GM12878 (cell line): ENCODE measurements around the gene CD63. TPM values are rescaled to one million over a fixed set of nuclear protein-coding genes. Genes with fewer than 3 reads are reported as not detected.

Experiments used
- ATAC-seq: fragments of 200-7000 bp; cut with Tn5 transposase; 3 replicates; pipeline ENCODE4 v1.9.1; 2020; ENCODE audit warnings: mild to moderate bottlenecking, moderate library complexity
- BruUV-seq: library from RNA; stranded (reverse); fragments of 400-500 nt; replicated peaks from 2 replicates; lab custom pipeline; 2021; lab: Mats Ljungman, UMichigan
- CTCF ChIA-PET: fragments of 300-600 bp; sonication (Branson Sonifier 250); formaldehyde crosslinking; extraction: SDS; loops from one replicate; lab custom pipeline; 2021; ENCODE audit warnings: inconsistent platforms; lab: Yijun Ruan, JAX
- POLR2A ChIA-PET: fragments of 350-600 bp; formaldehyde crosslinking; extraction: SDS; loops from one replicate; lab custom pipeline; 2021; ENCODE audit warnings: inconsistent platforms; lab: Charles Lee
- RAD21 ChIA-PET: fragments of 300-600 bp; sonication (Branson Sonifier 250); formaldehyde crosslinking; loops from one replicate; lab custom pipeline; 2023; ENCODE audit warnings: antibody characterized with exemption; ENCODE audit not compliant: unreplicated experiment; lab: Charles Lee
- SMC1A ChIA-PET: fragments of 300-600 bp; sonication (Branson Sonifier 250); formaldehyde crosslinking; loops from one replicate; lab custom pipeline; 2023; ENCODE audit not compliant: unreplicated experiment, uncharacterized antibody; lab: Charles Lee
- DNase-seq: peaks from one replicate; pipeline ENCODE4 v3.0.0-alpha.2; 2011; ENCODE audit warnings: low read depth, low spot score
- FAIRE-seq: peaks from 3 replicates; lab custom pipeline; 2011; peaks lifted over from hg19 to GRCh38; lab: Jason Lieb, UNC
- H2AFZ ChIP-seq: 2 replicates; pipeline ENCODE4 v1.6.0; 2011; ENCODE audit warnings: low read depth, low read length, control low read depth; ENCODE audit not compliant: control insufficient read depth
- H3K27ac ChIP-seq: 2 replicates; pipeline ENCODE4 v1.5.1; 2011; ENCODE audit warnings: control low read depth; ENCODE audit not compliant: control insufficient read depth, insufficient read depth
- H3K27me3 ChIP-seq, 2 experiments: replicated peaks in 1 of 2; 2 replicates each; pipeline versions ENCODE4 v1.6.0 to v1.6.1; 2011; ENCODE audit warnings: low read length in 1 of 2; ENCODE audit not compliant: control insufficient read depth in 2 of 2, insufficient read depth in 2 of 2
- H3K36me3 ChIP-seq, 2 experiments: 2 replicates each; pipeline ENCODE4 v1.5.1; 2011; ENCODE audit warnings: low read length in 1 of 2; ENCODE audit not compliant: control insufficient read depth in 2 of 2, insufficient read depth in 2 of 2
- H3K4me1 ChIP-seq: 2 replicates; pipeline ENCODE4 v1.6.1; 2011; ENCODE audit warnings: mild to moderate bottlenecking, low read length, moderate library complexity, mixed read lengths; ENCODE audit not compliant: control insufficient read depth, insufficient read depth
- H3K4me2 ChIP-seq: 2 replicates; pipeline ENCODE4 v1.6.0; 2011; ENCODE audit warnings: control low read depth; ENCODE audit not compliant: control insufficient read depth, insufficient read depth
- H3K4me3 ChIP-seq: fragments of 200-600 bp; sonication (generic); 2 replicates; pipeline ENCODE4 v1.5.1; 2016
- H3K79me2 ChIP-seq: 2 replicates; pipeline ENCODE4 v1.6.0; 2011; ENCODE audit warnings: low read length; ENCODE audit not compliant: control insufficient read depth, insufficient read depth
- H3K9ac ChIP-seq: 2 replicates; pipeline ENCODE4 v1.8.0; 2011; ENCODE audit warnings: low read length, control low read depth, mixed read lengths; ENCODE audit not compliant: control insufficient read depth, insufficient read depth
- H3K9me3 ChIP-seq: replicated peaks from 3 replicates; pipeline ENCODE4 v1.5.1; 2011; ENCODE audit warnings: mild to moderate bottlenecking, low read length; ENCODE audit not compliant: control insufficient read depth, insufficient read depth
- H4K20me1 ChIP-seq: 2 replicates; pipeline ENCODE4 v1.6.0; 2011; ENCODE audit not compliant: control insufficient read depth, insufficient read depth
- CEBPB ChIP-seq, 2 experiments: fragments of 150-350 bp in 1 of 2; IDR thresholded peaks; 2 replicates each; pipeline ENCODE4 v1.6.1; 2012 to 2014; ENCODE audit warnings: low read depth in 2 of 2, low read length in 2 of 2, borderline replicate concordance in 1 of 2, inconsistent platforms in 1 of 2
- CTCF ChIP-seq, 3 experiments: IDR thresholded peaks in 2 of 3; conservative IDR thresholded peaks in 1 of 3; 2 replicates each; pipeline ENCODE4 v1.5.1; 2011; ENCODE audit warnings: low read depth in 3 of 3, low read length in 3 of 3, mild to moderate bottlenecking in 3 of 3, control low read depth in 2 of 3, moderate library complexity in 2 of 3, inconsistent platforms in 1 of 3, mixed read lengths in 1 of 3; ENCODE audit not compliant: control insufficient read depth in 2 of 3, insufficient read depth in 1 of 3; ENCODE audit errors: extremely low read depth in 1 of 3
- ELK1 ChIP-seq: IDR thresholded peaks from 2 replicates; pipeline ENCODE4 v1.6.1; 2012; ENCODE audit warnings: low read depth, low read length, improper control_type of control experiment
- KAT2A ChIP-seq: conservative IDR thresholded peaks from 2 replicates; pipeline ENCODE4 v1.6.1; 2011; ENCODE audit warnings: low read depth, low read length; ENCODE audit not compliant: control insufficient read depth
- POU2F2 ChIP-seq: IDR thresholded peaks from 3 replicates; pipeline ENCODE4 v1.6.1; 2011; ENCODE audit warnings: low read depth, mild to moderate bottlenecking, low read length, borderline replicate concordance
- SMAD1 ChIP-seq: fragments of 450-650 bp; IDR thresholded peaks from 2 replicates; pipeline ENCODE4 v1.6.1; 2018; ENCODE audit warnings: mild to moderate bottlenecking, low read depth; ENCODE audit not compliant: partially characterized antibody
- SREBF2 ChIP-seq: IDR thresholded peaks from 2 replicates; pipeline ENCODE4 v1.6.1; 2012; ENCODE audit warnings: mild to moderate bottlenecking, low read length
- TBL1XR1 ChIP-seq: IDR thresholded peaks from 2 replicates; pipeline ENCODE4 v1.6.1; 2012; ENCODE audit warnings: low read depth, low read length, improper control_type of control experiment
- WRNIP1 ChIP-seq: IDR thresholded peaks from 2 replicates; pipeline ENCODE4 v1.6.1; 2011; ENCODE audit warnings: low read depth, low read length, improper control_type of control experiment, borderline replicate concordance
- ZBTB40 ChIP-seq: fragments of 450-650 bp; IDR thresholded peaks from 2 replicates; pipeline ENCODE4 v1.6.1; 2016; ENCODE audit warnings: mild to moderate bottlenecking, moderate library complexity, borderline replicate concordance
- ZNF217 ChIP-seq: fragments of 450-650 bp; IDR thresholded peaks from 2 replicates; pipeline ENCODE4 v1.6.1; 2017; ENCODE audit warnings: antibody characterized with exemption, mild to moderate bottlenecking
- WGBS: methylation state at CpG from one replicate; pipeline ENCODE4 v1.1.6; 2016; ENCODE audit warnings: low lambda C conversion rate; ENCODE audit not compliant: insufficient replicate concordance, insufficient coverage; ENCODE audit errors: missing lambda C conversion rate; 5-methylcytosine and 5-hydroxymethylcytosine counted together
- in situ Hi-C: fragments of 300-500 bp; cut with MboI; formaldehyde crosslinking; loops from 9 replicates; pipeline ENCODE4 v1.14.3; 2018; ENCODE audit warnings: mixed read lengths
- intact Hi-C: fragments of 100-400 bp; cut with micrococcal nuclease; formaldehyde crosslinking; loops from one replicate; pipeline ENCODE4 v1.14.2; 2022; ENCODE audit not compliant: unreplicated experiment
- polyA plus RNA-seq, 11 experiments: library from polyadenylated mRNA; depleted of rRNA in 4 of 11; unstranded in 6 of 11; stranded (reverse) in 5 of 11; fragments of >200 nt; fragmentation: Nextera tagmentation in 4 of 11; fragmentation: Illumina TruSeq in 1 of 11; extraction: Ambion mirVana in 4 of 11; extraction: Trizol in 1 of 11; gene quantifications; 1 replicate in 1 of 11; 2 replicates in 10 of 11; pipeline versions ENCODE4 v1.2.1 to v1.2.3, GENCODE V29; 2011 to 2016; ENCODE audit warnings: inconsistent platforms in 2 of 11, missing spikeins in 2 of 11, low read depth in 1 of 11
- total RNA-seq, 4 experiments: library from RNA; depleted of rRNA in 3 of 4; stranded (reverse); fragments of >200 nt in 3 of 4; fragmentation: Illumina TruSeq in 1 of 4; extraction: Trizol in 1 of 4; gene quantifications; 2 replicates each; pipeline versions ENCODE4 v1.2.1 to v1.2.3, GENCODE V29; 2013 to 2021

The CD63 gene
- total and polyA plus RNA-seq, 10 of the 15 experiments (the other 5 are each of a cell fraction or from before 2014, with no cell fraction given): 147 to 220 (median 183) TPM

- TF ChIP-seq ELK1: no peak
- TF ChIP-seq TBL1XR1: no peak
- no peak for TF ChIP-seq CTCF (IDR thresholded peaks at IDR 0.05 in 2 of 3, conservative IDR thresholded peaks at IDR 0.05 in 1 of 3; ENCODE audit: control insufficient read depth in 2 of 3, extremely low read depth in 1 of 3, insufficient read depth in 1 of 3, low read depth in 3 of 3, low read length in 3 of 3)
Observed at GRCh38 chr12:55777856-55778255, 49.0 kb upstream of the CD63 start (continued).

GRCh38 chr12:55771736-55772135 lies 42.9 kb upstream of the CD63 start:
- no peak overlapping the region for H3K4me2 ChIP-seq
- no TSS peak for BruUV-seq
- WGBS: 96% methylated on average over 6 of the region's 6 CpGs
- TF ChIP-seq CEBPB (IDR thresholded peaks at IDR 0.05; ENCODE audit: borderline replicate concordance in 1 of 2, low read depth in 2 of 2, low read length in 2 of 2): no peak
- TF ChIP-seq KAT2A: no peak
- no peak for TF ChIP-seq WRNIP1
- TF ChIP-seq SMAD1: no peak
- no peak for TF ChIP-seq ZBTB40
- no peak for TF ChIP-seq POU2F2
- TF ChIP-seq ZNF217: no peak
- no peak for TF ChIP-seq SREBF2

More at GRCh38 chr12:55771736-55772135, 42.9 kb upstream of the CD63 start:
- no peaks in the 10 kb centered on the region for H3K9me3 ChIP-seq
- no peak for ATAC-seq
- no peak for FAIRE-seq
- H3K4me1 ChIP-seq: no peaks in the 10 kb centered on the region
- in situ Hi-C loops (no loop called here), intact Hi-C loops (no loop called here)
- no peaks in the 10 kb centered on the region for H3K27me3 ChIP-seq
- no peak for DNase-seq
- CTCF ChIA-PET: interaction anchor here (1.1 to 2.1 kb wide), 4 partner anchors 24 to 257 kb away, joined by 3 to 9 read pairs (median 4); no protein-coding TSS in a partner anchor
- H3K27ac ChIP-seq: no peak overlapping the region
- SMC1A ChIA-PET: interaction anchor here (1.0 to 2.9 kb wide), 5 partner anchors 14 to 45 kb away, joined by 3 to 11 read pairs (median 4); partner anchors contain the start of gene GDF11
- H3K9ac ChIP-seq: no peak overlapping the region
- H3K36me3 ChIP-seq: peaks cover 0 to 11% of the 10 kb centered on the region in 2 experiments; a peak in 3 of 4 replicates
- H3K79me2 ChIP-seq: no peaks in the 10 kb centered on the region; the same call in 1 of the 2 replicates
- no peak overlapping the region for H2AFZ ChIP-seq
- H3K4me3 ChIP-seq: no peak overlapping the region
- H4K20me1 ChIP-seq: no peaks in the 10 kb centered on the region
- POLR2A ChIA-PET: interaction anchor here (0.5 to 1.2 kb wide), 2 partner anchors 25 to 398 kb away, joined by 3 read pairs; no protein-coding TSS in a partner anchor
- RAD21 ChIA-PET: interaction anchor here (0.7 kb wide), 1 partner anchor 23 kb away, joined by 3 read pairs; no protein-coding TSS in a partner anchor
